Breast epithelium (tissue), 3 donors: Measurements from ENCODE around the gene SMAD9.

ENCODE experiments used
- POLR2A ChIP-seq: fragments of 450-650 bp; IDR thresholded peaks from one replicate; pipeline ENCODE4 v1.6.1; 2016; ENCODE audit warnings: antibody characterized with exemption, mild to moderate bottlenecking, moderate library complexity
- TF ChIP-seq, protein P1 (sequence below), 3 donors: fragments of 450-650 bp; IDR thresholded peaks; one replicate each; pipeline ENCODE4 v1.5.1; 2016 to 2017; ENCODE audit warnings: antibody characterized with exemption in 3 of 3, mild to moderate bottlenecking in 3 of 3, moderate library complexity in 3 of 3

DNA sequence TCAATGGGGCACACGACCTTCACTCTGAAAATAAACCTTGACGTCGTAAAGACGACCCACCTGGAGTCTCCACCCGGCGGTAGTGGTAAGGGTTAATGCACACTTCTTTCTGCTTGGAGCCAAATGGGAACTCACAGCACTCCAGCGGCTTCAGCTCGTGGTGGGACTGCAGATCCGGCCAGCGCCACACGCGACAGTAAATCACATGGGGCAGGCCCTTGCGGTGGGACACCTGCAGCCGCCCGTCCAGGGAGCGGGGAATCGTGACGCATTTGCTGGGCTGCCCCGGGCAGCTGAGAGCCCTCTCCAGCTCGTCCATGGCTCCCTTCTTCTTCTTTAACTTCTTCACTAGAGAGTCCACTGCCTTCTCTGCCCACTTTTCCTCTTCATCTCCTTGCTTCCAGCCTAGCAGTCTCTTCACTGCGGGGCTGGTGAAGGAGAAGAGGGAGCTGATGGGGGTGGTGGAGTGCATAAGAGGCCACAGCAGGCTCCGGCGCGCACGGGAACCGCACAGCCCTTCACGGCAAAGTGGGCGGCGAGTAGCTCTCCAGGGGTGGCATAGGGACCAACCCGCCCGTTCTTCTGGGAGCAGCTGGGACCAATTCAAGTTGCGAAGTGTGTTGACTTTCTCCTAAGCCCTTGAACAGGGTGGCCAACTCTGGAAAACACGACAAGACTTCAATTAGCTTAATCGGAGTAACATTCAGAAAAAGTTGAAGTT is 40.7 kb downstream of the SMAD9 start:
- TF ChIP-seq, protein P1, sequence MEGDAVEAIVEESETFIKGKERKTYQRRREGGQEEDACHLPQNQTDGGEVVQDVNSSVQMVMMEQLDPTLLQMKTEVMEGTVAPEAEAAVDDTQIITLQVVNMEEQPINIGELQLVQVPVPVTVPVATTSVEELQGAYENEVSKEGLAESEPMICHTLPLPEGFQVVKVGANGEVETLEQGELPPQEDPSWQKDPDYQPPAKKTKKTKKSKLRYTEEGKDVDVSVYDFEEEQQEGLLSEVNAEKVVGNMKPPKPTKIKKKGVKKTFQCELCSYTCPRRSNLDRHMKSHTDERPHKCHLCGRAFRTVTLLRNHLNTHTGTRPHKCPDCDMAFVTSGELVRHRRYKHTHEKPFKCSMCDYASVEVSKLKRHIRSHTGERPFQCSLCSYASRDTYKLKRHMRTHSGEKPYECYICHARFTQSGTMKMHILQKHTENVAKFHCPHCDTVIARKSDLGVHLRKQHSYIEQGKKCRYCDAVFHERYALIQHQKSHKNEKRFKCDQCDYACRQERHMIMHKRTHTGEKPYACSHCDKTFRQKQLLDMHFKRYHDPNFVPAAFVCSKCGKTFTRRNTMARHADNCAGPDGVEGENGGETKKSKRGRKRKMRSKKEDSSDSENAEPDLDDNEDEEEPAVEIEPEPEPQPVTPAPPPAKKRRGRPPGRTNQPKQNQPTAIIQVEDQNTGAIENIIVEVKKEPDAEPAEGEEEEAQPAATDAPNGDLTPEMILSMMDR (IDR thresholded peaks at IDR 0.05): no peak
- TF ChIP-seq POLR2A: no peak
